HEK293T (cell line): ENCODE results near the gene ZNF24.
A peak's percentile ranks its signal among the peaks of the same experiment; 100 is the strongest.

Source experiments
- CTCF ChIA-PET: fragments of 350-600 bp; formaldehyde crosslinking; extraction: SDS; loops from one replicate; lab custom pipeline; 2021; ENCODE audit warnings: antibody characterized with exemption, inconsistent platforms; lab: Yijun Ruan, JAX
- POLR2A ChIA-PET: fragments of 350-600 bp; formaldehyde crosslinking; extraction: SDS; loops from one replicate; lab custom pipeline; 2020; ENCODE audit warnings: antibody characterized with exemption, inconsistent platforms; lab: Yijun Ruan, JAX
- DNase-seq: peaks from one replicate; pipeline ENCODE4 v3.0.0; 2012; ENCODE audit warnings: mixed read lengths; ENCODE audit errors: extremely low spot score
- ARNT ChIP-seq: fragments of 450-650 bp; IDR thresholded peaks from 2 replicates; pipeline ENCODE4 v1.6.1; 2017; ENCODE audit warnings: mild to moderate bottlenecking
- BHLHE40 ChIP-seq: fragments of 450-650 bp; IDR thresholded peaks from 2 replicates; pipeline ENCODE4 v1.6.1; 2016; ENCODE audit warnings: mild to moderate bottlenecking, moderate library complexity, borderline replicate concordance
- CTBP1 ChIP-seq: fragments of 450-650 bp; IDR thresholded peaks from 2 replicates; pipeline ENCODE4 v1.6.1; 2016; ENCODE audit warnings: borderline replicate concordance
- ELF4 ChIP-seq: fragments of 450-650 bp; IDR thresholded peaks from 2 replicates; pipeline ENCODE4 v1.6.1; 2017; ENCODE audit warnings: antibody characterized with exemption
- FOXA1 ChIP-seq: fragments of 450-650 bp; IDR thresholded peaks from 2 replicates; pipeline ENCODE4 v1.6.1; 2016; ENCODE audit warnings: mild to moderate bottlenecking
- FOXK2 ChIP-seq: fragments of 450-650 bp; IDR thresholded peaks from 2 replicates; pipeline ENCODE4 v1.6.1; 2016; ENCODE audit warnings: mild to moderate bottlenecking
- FOXM1 ChIP-seq: fragments of 450-650 bp; IDR thresholded peaks from 2 replicates; pipeline ENCODE4 v1.6.1; 2017; ENCODE audit warnings: mild to moderate bottlenecking, borderline replicate concordance
- HDGF ChIP-seq: fragments of 450-650 bp; IDR thresholded peaks from 2 replicates; pipeline ENCODE4 v1.6.1; 2017; ENCODE audit warnings: antibody characterized with exemption, borderline replicate concordance
- L3MBTL2 ChIP-seq: fragments of 450-650 bp; conservative IDR thresholded peaks from 2 replicates; pipeline ENCODE4 v1.6.1; 2016; ENCODE audit warnings: mild to moderate bottlenecking
- LEF1 ChIP-seq: fragments of 450-650 bp; IDR thresholded peaks from 2 replicates; pipeline ENCODE4 v1.6.1; 2017; ENCODE audit warnings: mild to moderate bottlenecking, borderline replicate concordance
- NFRKB ChIP-seq: fragments of 450-650 bp; IDR thresholded peaks from 2 replicates; pipeline ENCODE4 v1.6.1; 2016; ENCODE audit warnings: mild to moderate bottlenecking, moderate library complexity
- PKNOX1 ChIP-seq: fragments of 450-650 bp; IDR thresholded peaks from 2 replicates; pipeline ENCODE4 v1.6.1; 2016
- SP1 ChIP-seq: fragments of 450-650 bp; IDR thresholded peaks from 2 replicates; pipeline ENCODE4 v1.6.1; 2017
- SUZ12 ChIP-seq: fragments of 450-650 bp; IDR thresholded peaks from 2 replicates; pipeline ENCODE4 v1.6.1; 2016; ENCODE audit warnings: mild to moderate bottlenecking
- TARDBP ChIP-seq: fragments of 450-650 bp; IDR thresholded peaks from 2 replicates; pipeline ENCODE4 v1.6.1; 2016
- ZNF384 ChIP-seq: fragments of 450-650 bp; IDR thresholded peaks from 2 replicates; pipeline ENCODE4 v1.6.1; 2016

The ZNF24 gene

GRCh38 chr18:35291166-35291565 is 53.1 kb downstream of the ZNF24 start:
- POLR2A ChIA-PET = interaction anchor here (1.9 to 3.0 kb wide), 3 partner anchors 49 to 60 kb away, joined by 4 to 23 read pairs (median 12); partner anchors contain the start of gene ZNF24
- CTCF ChIA-PET = no interaction called here
- DNase-seq = no peak
- TF ChIP-seq FOXK2 (no peak), L3MBTL2 (0 out of 2 replicates have a peak, but pooled peaks have one; percentile 28)

GRCh38 chr18:35290094-35290735 is 54.0 kb downstream of the ZNF24 start, which contains the start of gene ZSCAN30:
ZSCAN30 (minus strand) TSS chr18:35290229; CDS start chr18:35264352, 25,877 bp downstream.
- TF ChIP-seq NFRKB (no peak), ARNT (peak; percentile 87), ELF4 (peak; percentile 85), FOXK2 (no peak), FOXM1 (peak; percentile 38; the same call in 1 of the 2 replicates), SP1 (no peak), TARDBP (no peak), BHLHE40 (no peak), FOXA1 (no peak), ZNF384 (no peak), SUZ12 (no peak), PKNOX1 (0 out of 2 replicates have a peak, but pooled peaks have one; percentile 17), CTBP1 (peak; percentile 59; the same call in 1 of the 2 replicates), LEF1 (no peak; the same call in 1 of the 2 replicates), L3MBTL2 (peak; percentile 88), HDGF (no peak)
- peak; percentile 100 for DNase-seq
- ChIA-PET POLR2A (interaction anchor here (0.6 to 3.0 kb wide), 26 partner anchors 9 to 290 kb away, joined by 3 to 26 read pairs (median 4); partner anchors contain the start of genes ZNF24, ZNF396 and ZNF397), CTCF (no interaction called here)

- no peak for TF ChIP-seq ARNT
- no peak for TF ChIP-seq LEF1
- no peak for TF ChIP-seq BHLHE40
- no peak for TF ChIP-seq HDGF
- no peak for TF ChIP-seq SP1
- no peak for TF ChIP-seq FOXM1
- no peak for TF ChIP-seq PKNOX1
- no peak for TF ChIP-seq ELF4
- TF ChIP-seq NFRKB = no peak
- POLR2A ChIA-PET = interaction anchor here (0.6 to 3.0 kb wide), 27 partner anchors 8 to 290 kb away, joined by 3 to 26 read pairs (median 4); partner anchors contain the start of genes ZNF24, ZNF396 and ZNF397
- peak; percentile 55 for DNase-seq
- CTCF ChIA-PET = no interaction called here
These were observed 54.5 kb downstream of the ZNF24 start for GRCh38 chr18:35289727-35290093.

- peak; percentile 33 for DNase-seq
These were observed 54.9 kb downstream of the ZNF24 start for GRCh38 chr18:35289293-35289692.

GRCh38 chr18:35284841-35285240 is 59.4 kb downstream of the ZNF24 start:
- TF ChIP-seq SUZ12 = no peak
- no peak for TF ChIP-seq HDGF
- TF ChIP-seq PKNOX1 = no peak
- no peak for TF ChIP-seq FOXK2
- no peak for TF ChIP-seq FOXA1
- no peak for TF ChIP-seq BHLHE40
- TF ChIP-seq SP1 = no peak
- no peak for TF ChIP-seq NFRKB
- DNase-seq = no peak
- POLR2A ChIA-PET = interaction anchor here (0.8 to 1.0 kb wide), 2 partner anchors 44 to 306 kb away, joined by 3 read pairs; partner anchors contain the start of gene ZNF397
- CTCF ChIA-PET = no interaction called here

More at GRCh38 chr18:35289293-35289692, 54.9 kb downstream of the ZNF24 start:
- TF ChIP-seq BHLHE40 (no peak), FOXA1 (no peak), ARNT (no peak), HDGF (no peak), PKNOX1 (no peak), FOXM1 (no peak)
- ChIA-PET CTCF (interaction anchor here (0.7 kb wide), 1 partner anchor 582 kb away, joined by 5 read pairs; no protein-coding TSS in a partner anchor), POLR2A (interaction anchor here (0.9 to 3.0 kb wide), 17 partner anchors 8 to 179 kb away, joined by 3 to 26 read pairs (median 5); partner anchors contain the start of genes ZNF24, ZNF396 and ZNF397)
